AG09309 (cell line): ENCODE results near the gene SLC7A5.
"Not testable (repeated sequence)": the region's sequence is repeated elsewhere in the genome, so short reads cannot be mapped to it uniquely, and the experiment has no call there.

ENCODE experiments used
- DNase-seq: peaks from one replicate; pipeline ENCODE4 v3.0.0-alpha.2; 2010; ENCODE audit warnings: low read depth
- H3K4me3 ChIP-seq: 2 replicates; pipeline ENCODE4 v1.5.1; 2011; ENCODE audit warnings: mild to moderate bottlenecking, low read depth, low read length, moderate library complexity; ENCODE audit not compliant: control insufficient read depth
- CTCF ChIP-seq: IDR thresholded peaks from 2 replicates; pipeline ENCODE4 v1.5.1; 2011; ENCODE audit warnings: mild to moderate bottlenecking, low read depth, low read length, inconsistent platforms; ENCODE audit not compliant: insufficient read depth, control insufficient read depth; ENCODE audit errors: missing control alignments

SLC7A5 gene

GRCh38 chr16:87830673-87831420 lies 38.5 kb downstream of the SLC7A5 start:
- no peak overlapping the region for H3K4me3 ChIP-seq
- no peak for DNase-seq
- TF ChIP-seq CTCF: no peak

GRCh38 chr16:87829988-87830672 lies 39.2 kb downstream of the SLC7A5 start:
- DNase-seq: no peak
- TF ChIP-seq CTCF: no peak
- H3K4me3 ChIP-seq: no peak overlapping the region

GRCh38 chr16:87829622-87829980 lies 39.7 kb downstream of the SLC7A5 start:
- no peak for TF ChIP-seq CTCF
- DNase-seq: no peak

GRCh38 chr16:87828907-87829621 lies 40.2 kb downstream of the SLC7A5 start:
- H3K4me3 ChIP-seq: no peak overlapping the region
- DNase-seq: no peak
- no peak for TF ChIP-seq CTCF

More at GRCh38 chr16:87829622-87829980, 39.7 kb downstream of the SLC7A5 start:
- H3K4me3 ChIP-seq: no peak overlapping the region

GRCh38 chr16:87828071-87828906 lies 41.0 kb downstream of the SLC7A5 start:
- H3K4me3 ChIP-seq: no peak overlapping the region
- no peak for TF ChIP-seq CTCF
- no peak for DNase-seq

- not testable (repeated sequence) for DNase-seq, H3K4me3 ChIP-seq
These were observed 41.8 kb downstream of the SLC7A5 start for GRCh38 chr16:87827588-87827915.
